GM12878 (cell line): ENCODE data around the gene ANKRD44.

Experiments used
- BCL11A ChIP-seq: IDR thresholded peaks from 2 replicates; pipeline ENCODE4 v1.6.1; 2011; ENCODE audit warnings: low read depth, low read length
- CTCF ChIP-seq, 3 experiments: IDR thresholded peaks in 2 of 3; conservative IDR thresholded peaks in 1 of 3; 2 replicates each; pipeline ENCODE4 v1.5.1; 2011; ENCODE audit warnings: low read depth in 3 of 3, low read length in 3 of 3, mild to moderate bottlenecking in 3 of 3, control low read depth in 2 of 3, moderate library complexity in 2 of 3, inconsistent platforms in 1 of 3, mixed read lengths in 1 of 3; ENCODE audit not compliant: control insufficient read depth in 2 of 3, insufficient read depth in 1 of 3; ENCODE audit errors: extremely low read depth in 1 of 3
- CUX1 ChIP-seq: IDR thresholded peaks from 2 replicates; pipeline ENCODE4 v1.6.1; 2012; ENCODE audit warnings: improper control_type of control experiment, low read depth, low read length; ENCODE audit not compliant: insufficient replicate concordance
- EP300 ChIP-seq, 2 experiments: fragments of 150-350 bp in 1 of 2; IDR thresholded peaks; 2 replicates each; pipeline ENCODE4 v1.6.1; 2011 to 2012; ENCODE audit warnings: low read depth in 2 of 2, low read length in 2 of 2, borderline replicate concordance in 1 of 2, improper control_type of control experiment in 1 of 2, inconsistent platforms in 1 of 2; ENCODE audit not compliant: control insufficient read depth in 1 of 2
- HDAC6 ChIP-seq: fragments of 200-600 bp; sonication (generic); IDR thresholded peaks from one replicate; pipeline ENCODE4 v1.8.0; 2017; ENCODE audit warnings: antibody characterized with exemption; ENCODE audit not compliant: unreplicated experiment
- MAX ChIP-seq: IDR thresholded peaks from 2 replicates; pipeline ENCODE4 v1.6.1; 2012; ENCODE audit warnings: low read depth, low read length, improper control_type of control experiment
- NBN ChIP-seq: fragments of 450-650 bp; IDR thresholded peaks from 2 replicates; pipeline ENCODE4 v1.6.1; 2016
- NRF1 ChIP-seq: conservative IDR thresholded peaks from 2 replicates; pipeline ENCODE4 v1.6.1; 2011; ENCODE audit warnings: mild to moderate bottlenecking, low read depth, low read length, improper control_type of control experiment
- RAD21 ChIP-seq: IDR thresholded peaks from 2 replicates; pipeline ENCODE4 v1.6.1; 2011; ENCODE audit warnings: mild to moderate bottlenecking, low read depth, low read length, moderate library complexity; ENCODE audit not compliant: insufficient read depth
- SREBF1 ChIP-seq: IDR thresholded peaks from 2 replicates; pipeline ENCODE4 v1.6.1; 2012; ENCODE audit warnings: mild to moderate bottlenecking, low read length

GRCh38 chr2:197328461-197328860 lies 17.9 kb upstream of the ANKRD44 start:
- TF ChIP-seq CTCF (IDR thresholded peaks at IDR 0.05 in 2 of 3, conservative IDR thresholded peaks at IDR 0.05 in 1 of 3; ENCODE audit: control insufficient read depth in 2 of 3, extremely low read depth in 1 of 3, insufficient read depth in 1 of 3, low read depth in 3 of 3, low read length in 3 of 3) (no peak), NBN (no peak), HDAC6 (no peak), MAX (no peak), RAD21 (no peak), NRF1 (no peak), BCL11A (no peak), EP300 (IDR thresholded peaks at IDR 0.05; ENCODE audit: borderline replicate concordance in 1 of 2, control insufficient read depth in 1 of 2, low read depth in 2 of 2, low read length in 2 of 2) (no peak), SREBF1 (no peak), CUX1 (no peak)
